ENCODE measurements around the gene CLIC6. TPM values are rescaled to one million over a fixed set of nuclear protein-coding genes. Genes with fewer than 3 reads are reported as not detected.

Gene CLIC6
- polyA plus RNA-seq, 1 experiment, result 0.04 TPM

GRCh38 chr21:34671891-34672290, 3.1 kb downstream of the CLIC6 start:
- CTCF ChIA-PET, result interaction anchor here (0.6 kb wide), 1 partner anchor 1052 kb away, joined by 3 read pairs; no protein-coding TSS in a partner anchor
- POLR2A ChIA-PET, result no interaction called here
- Histone ChIP-seq H3K36me3 (ENCODE audit: control insufficient read depth, insufficient read depth, low read length) (no peaks in the 10 kb centered on the region), H3K4me3 (ENCODE audit: low read depth, low read length) (no peak overlapping the region), H3K27me3 (ENCODE audit: control insufficient read depth, insufficient read depth, low read length) (peaks cover 50% of the 10 kb centered on the region)
- DNase-seq (ENCODE audit: low read depth), result no peak
- no peak for TF ChIP-seq CTCF (IDR thresholded peaks at IDR 0.05; ENCODE audit: insufficient read depth, low read depth, low read length)

- Histone ChIP-seq H3K4me3 (ENCODE audit: low read depth, low read length) (no peak overlapping the region), H3K27me3 (ENCODE audit: control insufficient read depth, insufficient read depth, low read length) (peaks cover 47% of the 10 kb centered on the region), H3K36me3 (ENCODE audit: control insufficient read depth, insufficient read depth, low read length) (no peaks in the 10 kb centered on the region)
- no peak for TF ChIP-seq CTCF (IDR thresholded peaks at IDR 0.05; ENCODE audit: insufficient read depth, low read depth, low read length)
- POLR2A ChIA-PET, result no interaction called here
- no peak for DNase-seq (ENCODE audit: low read depth)
- CTCF ChIA-PET, result interaction anchor here (1.0 kb wide), 1 partner anchor 20 kb away, joined by 4 read pairs; no protein-coding TSS in a partner anchor
Observed at GRCh38 chr21:34673006-34673405, 4.2 kb downstream of the CLIC6 start.

- Histone ChIP-seq H3K27me3 (ENCODE audit: control insufficient read depth, insufficient read depth, low read length) (peaks cover 37% of the 10 kb centered on the region), H3K36me3 (ENCODE audit: control insufficient read depth, insufficient read depth, low read length) (no peaks in the 10 kb centered on the region), H3K4me3 (ENCODE audit: low read depth, low read length) (no peak overlapping the region)
- no peak for DNase-seq (ENCODE audit: low read depth)
- TF ChIP-seq CTCF (IDR thresholded peaks at IDR 0.05; ENCODE audit: insufficient read depth, low read depth, low read length), result no peak
- POLR2A ChIA-PET, result no interaction called here
- CTCF ChIA-PET, result interaction anchor here (1.0 kb wide), 1 partner anchor 19 kb away, joined by 3 read pairs; no protein-coding TSS in a partner anchor
Observed at GRCh38 chr21:34674468-34674867, 5.7 kb downstream of the CLIC6 start.

GRCh38 chr21:34675871-34676270, 7.1 kb downstream of the CLIC6 start:
- ChIA-PET POLR2A (no interaction called here), CTCF (no interaction called here)
- H3K27me3 ChIP-seq (ENCODE audit: control insufficient read depth, insufficient read depth, low read length), result peaks cover 29% of the 10 kb centered on the region
- no peaks in the 10 kb centered on the region for H3K36me3 ChIP-seq (ENCODE audit: control insufficient read depth, insufficient read depth, low read length)
- no peak overlapping the region for H3K4me3 ChIP-seq (ENCODE audit: low read depth, low read length)
- no peak for TF ChIP-seq CTCF (IDR thresholded peaks at IDR 0.05; ENCODE audit: insufficient read depth, low read depth, low read length)
- DNase-seq (ENCODE audit: low read depth), result no peak

GRCh38 chr21:34679051-34679450, 10.3 kb downstream of the CLIC6 start:
- ChIA-PET POLR2A (no interaction called here), CTCF (interaction anchor here (1.6 kb wide), 1 partner anchor 10 kb away, joined by 3 read pairs; no protein-coding TSS in a partner anchor)
- peaks cover 12% of the 10 kb centered on the region for H3K27me3 ChIP-seq (ENCODE audit: control insufficient read depth, insufficient read depth, low read length)
- no peak overlapping the region for H3K4me3 ChIP-seq (ENCODE audit: low read depth, low read length)
- no peak for TF ChIP-seq CTCF (IDR thresholded peaks at IDR 0.05; ENCODE audit: insufficient read depth, low read depth, low read length)
- H3K36me3 ChIP-seq (ENCODE audit: control insufficient read depth, insufficient read depth, low read length), result no peaks in the 10 kb centered on the region
- no peak for DNase-seq (ENCODE audit: low read depth)

Measured in BJ (cell line).